Bronchial epithelial cell (primary cell): ENCODE data around the gene RNF20. TPM values are rescaled to one million over a fixed set of nuclear protein-coding genes. Genes with fewer than 3 reads are reported as not detected.
"Not testable (repeated sequence)": the region's sequence is repeated elsewhere in the genome, so short reads cannot be mapped to it uniquely, and the experiment has no call there.

Experiments used
- DNase-seq: peaks from one replicate; pipeline ENCODE4 v3.0.0-alpha.2; 2010; ENCODE audit warnings: low read depth
- FAIRE-seq: peaks from 2 replicates; lab custom pipeline; 2011; peaks lifted over from hg19 to GRCh38; lab: Jason Lieb, UNC
- H3K27me3 ChIP-seq: 2 replicates; pipeline ENCODE4 v1.5.1; 2011; ENCODE audit warnings: low read length; ENCODE audit not compliant: control insufficient read depth, insufficient read depth
- H3K36me3 ChIP-seq: 2 replicates; pipeline ENCODE4 v1.5.1; 2011; ENCODE audit warnings: low read length; ENCODE audit not compliant: control insufficient read depth, insufficient read depth
- H3K4me3 ChIP-seq: 2 replicates; pipeline ENCODE4 v1.5.1; 2011; ENCODE audit warnings: mild to moderate bottlenecking, low read depth, low read length, control low read depth
- CTCF ChIP-seq: IDR thresholded peaks from 2 replicates; pipeline ENCODE4 v1.5.1; 2011; ENCODE audit warnings: mild to moderate bottlenecking, moderate library complexity, low read length, control low read depth, inconsistent platforms; ENCODE audit not compliant: insufficient read depth, severe bottlenecking
- total RNA-seq: library from RNA; depleted of rRNA; stranded (reverse); fragments of >200 nt; gene quantifications from 2 replicates; pipeline ENCODE4 v1.2.1, GENCODE V29; 2014

RNF20 gene
- total RNA-seq, 1 donor from 2014 or later: 37.6 TPM

- TF ChIP-seq CTCF: no peak
These were observed 52.1 kb downstream of the RNF20 start for GRCh38 chr9:101585740-101586139.

GRCh38 chr9:101586651-101587050, 53.0 kb downstream of the RNF20 start:
- no peak for DNase-seq
- H3K36me3 ChIP-seq: no peaks in the 10 kb centered on the region
- FAIRE-seq: no peak
- H3K4me3 ChIP-seq: no peak overlapping the region
- TF ChIP-seq CTCF: no peak
- no peaks in the 10 kb centered on the region for H3K27me3 ChIP-seq

More at GRCh38 chr9:101585740-101586139, 52.1 kb downstream of the RNF20 start:
- Histone ChIP-seq H3K4me3 (no peak overlapping the region), H3K27me3 (no peaks in the 10 kb centered on the region), H3K36me3 (no peaks in the 10 kb centered on the region)
- FAIRE-seq (peak; percentile 18), DNase-seq (no peak)

- H3K4me3 ChIP-seq: no peak overlapping the region
- FAIRE-seq: no peak
- DNase-seq: peak; percentile 10
- H3K27me3 ChIP-seq: no peaks in the 10 kb centered on the region
- no peaks in the 10 kb centered on the region for H3K36me3 ChIP-seq
- TF ChIP-seq CTCF: no peak
These were observed 53.8 kb downstream of the RNF20 start for GRCh38 chr9:101587332-101588043.

- H3K4me3 ChIP-seq, H3K27me3 ChIP-seq, FAIRE-seq, H3K36me3 ChIP-seq: not testable (repeated sequence)
- DNase-seq: peak; percentile 65
These were observed 56.4 kb downstream of the RNF20 start for GRCh38 chr9:101590074-101590473.

GRCh38 chr9:101590901-101591300, 57.2 kb downstream of the RNF20 start:
- Histone ChIP-seq H3K36me3 (no peaks in the 10 kb centered on the region), H3K4me3 (no peak overlapping the region), H3K27me3 (no peaks in the 10 kb centered on the region)
- no peak for TF ChIP-seq CTCF
- DNase-seq (no peak), FAIRE-seq (no peak)

GRCh38 chr9:101591787-101592446, 58.3 kb downstream of the RNF20 start:
- H3K27me3 ChIP-seq: no peaks in the 10 kb centered on the region
- no peak for DNase-seq
- no peak overlapping the region for H3K4me3 ChIP-seq
- TF ChIP-seq CTCF: no peak
- H3K36me3 ChIP-seq: no peaks in the 10 kb centered on the region
- no peak for FAIRE-seq
